WTC11 (cell line): Measurements from ENCODE around the gene UTF1. TPM values are rescaled to one million over a fixed set of nuclear protein-coding genes. Genes with fewer than 3 reads are reported as not detected.

Experiments
- ATAC-seq: fragments of 200-7000 bp; cut with Tn5 transposase; 2 replicates; pipeline ENCODE4 v1.10.0; 2021; ENCODE audit warnings: mild to moderate bottlenecking, moderate library complexity
- CTCF ChIA-PET: fragments of 300-600 bp; sonication (Branson Sonifier 250); formaldehyde crosslinking; loops from one replicate; lab custom pipeline; 2021; ENCODE audit warnings: antibody characterized with exemption; lab: Charles Lee
- POLR2A ChIA-PET: fragments of 350-600 bp; sonication (Branson Sonifier 250); formaldehyde crosslinking; loops from one replicate; lab custom pipeline; 2021; ENCODE audit warnings: antibody characterized with exemption; lab: Charles Lee
- DNase-seq: peaks from one replicate; pipeline ENCODE4 v3.0.0; 2021; ENCODE audit warnings: low spot score
- H3K27ac Mint-ChIP-seq: 2 replicates; pipeline ENCODE4 v1.8.0; 2021; ENCODE audit warnings: mixed read lengths
- H3K27me3 Mint-ChIP-seq: 2 replicates; pipeline ENCODE4 v1.8.0; 2021; ENCODE audit warnings: low read depth, mild to moderate bottlenecking, moderate library complexity, mixed read lengths
- H3K36me3 Mint-ChIP-seq: 2 replicates; pipeline ENCODE4 v1.8.0; 2021; ENCODE audit warnings: mixed read lengths
- H3K4me1 Mint-ChIP-seq: 2 replicates; pipeline ENCODE4 v1.8.0; 2022; ENCODE audit warnings: mixed read lengths
- H3K4me3 Mint-ChIP-seq: 2 replicates; pipeline ENCODE4 v1.8.0; 2021; ENCODE audit warnings: mild to moderate bottlenecking, moderate library complexity, mixed read lengths
- H3K9me3 Mint-ChIP-seq: 2 replicates; pipeline ENCODE4 v1.8.0; 2021; ENCODE audit warnings: mixed read lengths
- CBFB ChIP-seq: sonication (generic); formaldehyde crosslinking; IDR thresholded peaks from 2 replicates; pipeline ENCODE4 v1.8.1; 2022; ENCODE audit warnings: mild to moderate bottlenecking, low read depth, missing genetic modification reagents
- ELF4 ChIP-seq: sonication (generic); formaldehyde crosslinking; IDR thresholded peaks from 2 replicates; pipeline ENCODE4 v1.8.1; 2022; ENCODE audit warnings: low read depth, mild to moderate bottlenecking, moderate library complexity, missing genetic modification reagents
- JAZF1 ChIP-seq: fragments of 250-450 bp; sonication (Bioruptor Pico); IDR thresholded peaks from 2 replicates; pipeline ENCODE4 v1.9.0; 2021; ENCODE audit warnings: moderate library complexity, mild to moderate bottlenecking, inconsistent platforms
- JUN ChIP-seq: sonication (generic); formaldehyde crosslinking; IDR thresholded peaks from 2 replicates; pipeline ENCODE4 v1.8.0; 2023; ENCODE audit warnings: mild to moderate bottlenecking, missing genetic modification reagents
- NR1H2 ChIP-seq: sonication (generic); formaldehyde crosslinking; IDR thresholded peaks from 2 replicates; pipeline ENCODE4 v1.9.0; 2021; ENCODE audit warnings: mild to moderate bottlenecking, moderate library complexity, missing genetic modification reagents
- NR2C2 ChIP-seq: sonication (generic); formaldehyde crosslinking; IDR thresholded peaks from 2 replicates; pipeline ENCODE4 v1.8.0; 2022; ENCODE audit warnings: mild to moderate bottlenecking, missing genetic modification reagents
- NR3C1 ChIP-seq: sonication (generic); formaldehyde crosslinking; conservative IDR thresholded peaks from 2 replicates; pipeline ENCODE4 v1.8.1; 2023; ENCODE audit warnings: low read depth, mild to moderate bottlenecking, missing genetic modification reagents
- OVOL2 ChIP-seq: fragments of 250-450 bp; sonication (Bioruptor Pico); IDR thresholded peaks from 2 replicates; pipeline ENCODE4 v1.9.0; 2021; ENCODE audit warnings: mild to moderate bottlenecking, borderline replicate concordance
- RORB ChIP-seq: fragments of 250-450 bp; sonication (Bioruptor Pico); IDR thresholded peaks from 2 replicates; pipeline ENCODE4 v1.9.0; 2021; ENCODE audit warnings: mild to moderate bottlenecking
- ZBTB21 ChIP-seq: sonication (generic); formaldehyde crosslinking; IDR thresholded peaks from 2 replicates; pipeline ENCODE4 v1.8.1; 2023; ENCODE audit warnings: mild to moderate bottlenecking, missing genetic modification reagents, borderline replicate concordance
- ZNF232 ChIP-seq: sonication (generic); formaldehyde crosslinking; IDR thresholded peaks from 2 replicates; pipeline ENCODE4 v1.8.0; 2022; ENCODE audit warnings: mild to moderate bottlenecking, missing genetic modification reagents
- ZNF416 ChIP-seq: fragments of 250-450 bp; sonication (Bioruptor Pico); IDR thresholded peaks from 2 replicates; pipeline ENCODE4 v1.9.0; 2021; ENCODE audit warnings: mild to moderate bottlenecking, inconsistent platforms
- ZNF671 ChIP-seq: fragments of 250-450 bp; sonication (Bioruptor Pico); IDR thresholded peaks from 2 replicates; pipeline ENCODE4 v1.8.0; 2021; ENCODE audit warnings: mild to moderate bottlenecking
- total RNA-seq: library from RNA; stranded (reverse); gene quantifications from 3 replicates; pipeline ENCODE4 v1.2.3, GENCODE V29; 2021
- TF ChIP-seq, protein P1 (sequence below): sonication (generic); formaldehyde crosslinking; IDR thresholded peaks from 2 replicates; pipeline ENCODE4 v1.8.1; 2022; ENCODE audit warnings: low read depth, missing genetic modification reagents, borderline replicate concordance
- TF ChIP-seq, protein P2 (sequence below): sonication (generic); formaldehyde crosslinking; IDR thresholded peaks from 2 replicates; pipeline ENCODE4 v1.8.0; 2022; ENCODE audit warnings: mild to moderate bottlenecking, missing genetic modification reagents
- TF ChIP-seq, protein P3 (sequence below): sonication (generic); formaldehyde crosslinking; IDR thresholded peaks from 2 replicates; pipeline ENCODE4 v1.8.1; 2022; ENCODE audit warnings: low read depth, mild to moderate bottlenecking, moderate library complexity, missing genetic modification reagents, borderline replicate concordance
- TF ChIP-seq, protein P4 (sequence below): sonication (generic); formaldehyde crosslinking; IDR thresholded peaks from 2 replicates; pipeline ENCODE4 v1.8.1; 2023; ENCODE audit warnings: mild to moderate bottlenecking, missing genetic modification reagents
- TF ChIP-seq, protein P5 (sequence below): fragments of 250-450 bp; sonication (Bioruptor Pico); IDR thresholded peaks from 2 replicates; pipeline ENCODE4 v1.9.0; 2021; ENCODE audit warnings: mild to moderate bottlenecking, borderline replicate concordance
- TF ChIP-seq, protein P6 (sequence below): sonication (generic); formaldehyde crosslinking; IDR thresholded peaks from 2 replicates; pipeline ENCODE4 v1.8.0; 2022; ENCODE audit warnings: mild to moderate bottlenecking, missing genetic modification reagents

Gene UTF1
- total RNA-seq, 1 experiment from 2014 or later = 196 TPM

DNA sequence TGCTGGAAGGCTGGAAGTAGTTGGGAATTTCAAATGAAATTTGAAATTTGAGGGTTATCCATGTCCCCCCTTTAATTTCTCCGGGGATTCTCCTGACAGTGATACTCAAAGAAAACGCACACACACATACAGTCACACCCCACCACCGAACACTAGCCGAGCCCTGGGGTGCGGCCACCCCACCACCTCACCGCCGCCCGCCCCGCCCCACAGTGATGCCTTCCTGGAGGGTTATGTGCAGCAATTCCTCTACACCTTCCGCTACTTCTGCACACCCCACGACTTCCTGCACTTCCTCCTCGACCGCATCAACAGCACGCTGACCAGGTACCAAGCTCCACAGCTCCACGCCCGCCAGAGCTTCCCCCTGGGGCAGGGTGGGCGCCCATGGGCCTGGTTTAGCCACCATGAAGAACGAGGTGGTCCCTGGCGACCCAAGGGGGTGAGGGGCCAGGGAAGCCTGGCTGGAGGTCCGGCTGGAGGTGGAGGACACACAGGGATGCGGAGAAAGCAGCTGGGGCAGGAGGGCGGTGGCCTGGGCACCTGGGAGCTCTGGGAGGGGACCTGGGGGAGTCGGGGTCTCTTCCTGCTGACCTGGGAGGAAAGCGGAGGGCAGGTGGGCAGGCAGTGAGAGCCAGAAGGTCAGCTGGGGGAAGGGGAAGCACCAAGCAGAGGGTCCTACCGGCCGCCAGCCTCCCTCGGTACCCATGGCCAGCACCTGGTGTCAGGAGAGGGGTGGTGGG lies 19.4 kb upstream of the UTF1 start (continued):
- TF ChIP-seq RORB (CRISPR knock-in tag) = no peak
- TF ChIP-seq, protein P1, sequence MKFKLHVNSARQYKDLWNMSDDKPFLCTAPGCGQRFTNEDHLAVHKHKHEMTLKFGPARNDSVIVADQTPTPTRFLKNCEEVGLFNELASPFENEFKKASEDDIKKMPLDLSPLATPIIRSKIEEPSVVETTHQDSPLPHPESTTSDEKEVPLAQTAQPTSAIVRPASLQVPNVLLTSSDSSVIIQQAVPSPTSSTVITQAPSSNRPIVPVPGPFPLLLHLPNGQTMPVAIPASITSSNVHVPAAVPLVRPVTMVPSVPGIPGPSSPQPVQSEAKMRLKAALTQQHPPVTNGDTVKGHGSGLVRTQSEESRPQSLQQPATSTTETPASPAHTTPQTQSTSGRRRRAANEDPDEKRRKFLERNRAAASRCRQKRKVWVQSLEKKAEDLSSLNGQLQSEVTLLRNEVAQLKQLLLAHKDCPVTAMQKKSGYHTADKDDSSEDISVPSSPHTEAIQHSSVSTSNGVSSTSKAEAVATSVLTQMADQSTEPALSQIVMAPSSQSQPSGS = no peak
- TF ChIP-seq ZBTB21 (CRISPR knock-in tag) = no peak
- TF ChIP-seq, protein P2, sequence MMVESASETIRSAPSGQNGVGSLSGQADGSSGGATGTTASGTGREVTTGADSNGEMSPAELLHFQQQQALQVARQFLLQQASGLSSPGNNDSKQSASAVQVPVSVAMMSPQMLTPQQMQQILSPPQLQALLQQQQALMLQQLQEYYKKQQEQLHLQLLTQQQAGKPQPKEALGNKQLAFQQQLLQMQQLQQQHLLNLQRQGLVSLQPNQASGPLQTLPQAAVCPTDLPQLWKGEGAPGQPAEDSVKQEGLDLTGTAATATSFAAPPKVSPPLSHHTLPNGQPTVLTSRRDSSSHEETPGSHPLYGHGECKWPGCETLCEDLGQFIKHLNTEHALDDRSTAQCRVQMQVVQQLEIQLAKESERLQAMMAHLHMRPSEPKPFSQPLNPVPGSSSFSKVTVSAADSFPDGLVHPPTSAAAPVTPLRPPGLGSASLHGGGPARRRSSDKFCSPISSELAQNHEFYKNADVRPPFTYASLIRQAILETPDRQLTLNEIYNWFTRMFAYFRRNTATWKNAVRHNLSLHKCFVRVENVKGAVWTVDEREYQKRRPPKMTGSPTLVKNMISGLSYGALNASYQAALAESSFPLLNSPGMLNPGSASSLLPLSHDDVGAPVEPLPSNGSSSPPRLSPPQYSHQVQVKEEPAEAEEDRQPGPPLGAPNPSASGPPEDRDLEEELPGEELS (CRISPR knock-in tag) = no peak
- TF ChIP-seq, protein P3, sequence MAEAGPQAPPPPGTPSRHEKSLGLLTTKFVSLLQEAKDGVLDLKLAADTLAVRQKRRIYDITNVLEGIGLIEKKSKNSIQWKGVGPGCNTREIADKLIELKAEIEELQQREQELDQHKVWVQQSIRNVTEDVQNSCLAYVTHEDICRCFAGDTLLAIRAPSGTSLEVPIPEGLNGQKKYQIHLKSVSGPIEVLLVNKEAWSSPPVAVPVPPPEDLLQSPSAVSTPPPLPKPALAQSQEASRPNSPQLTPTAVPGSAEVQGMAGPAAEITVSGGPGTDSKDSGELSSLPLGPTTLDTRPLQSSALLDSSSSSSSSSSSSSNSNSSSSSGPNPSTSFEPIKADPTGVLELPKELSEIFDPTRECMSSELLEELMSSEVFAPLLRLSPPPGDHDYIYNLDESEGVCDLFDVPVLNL (CRISPR knock-in tag) = no peak
- TF ChIP-seq, all 79 proteins: peak for 0

DNA sequence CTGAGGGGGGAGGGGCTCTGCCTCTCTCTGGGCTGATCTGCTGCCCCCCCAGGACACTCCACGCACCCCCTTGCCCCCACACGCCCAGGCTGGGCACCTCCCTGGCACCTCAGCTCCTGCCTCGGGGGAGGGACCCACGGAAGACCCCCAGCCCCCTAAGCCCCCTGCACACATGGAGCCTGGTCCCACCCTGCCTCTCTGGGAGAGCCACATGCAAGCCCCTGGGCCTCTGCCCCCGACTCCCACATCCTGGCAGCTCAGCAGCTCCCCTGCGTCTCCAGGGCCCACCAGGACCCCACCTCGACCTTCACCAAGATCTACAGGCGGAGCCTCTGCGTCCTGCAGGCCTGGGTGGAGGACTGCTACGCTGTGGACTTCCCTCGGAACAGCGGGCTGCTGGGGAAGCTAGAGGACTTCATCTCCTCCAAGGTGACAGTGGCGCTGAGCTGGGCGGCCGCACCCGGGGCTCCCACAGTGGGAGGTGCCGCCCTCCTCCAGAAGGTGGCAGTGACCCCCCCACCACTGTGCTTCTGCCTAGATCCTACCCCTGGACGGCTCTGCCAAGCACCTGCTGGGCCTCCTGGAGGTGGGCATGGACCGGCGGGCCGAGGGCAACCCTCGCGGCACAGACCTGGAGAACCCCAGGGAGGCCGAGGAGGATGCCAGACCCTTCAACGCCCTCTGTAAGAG lies 18.7 kb upstream of the UTF1 start:
- POLR2A ChIA-PET = no interaction called here
- H3K4me3 Mint-ChIP-seq = no peak overlapping the region
- no peaks in the 10 kb centered on the region for H3K4me1 Mint-ChIP-seq
- ATAC-seq = no peak
- no peaks in the 10 kb centered on the region for H3K9me3 Mint-ChIP-seq
- H3K27ac Mint-ChIP-seq = no peak overlapping the region; the same call in 1 of the 2 replicates
- TF ChIP-seq, protein P4, sequence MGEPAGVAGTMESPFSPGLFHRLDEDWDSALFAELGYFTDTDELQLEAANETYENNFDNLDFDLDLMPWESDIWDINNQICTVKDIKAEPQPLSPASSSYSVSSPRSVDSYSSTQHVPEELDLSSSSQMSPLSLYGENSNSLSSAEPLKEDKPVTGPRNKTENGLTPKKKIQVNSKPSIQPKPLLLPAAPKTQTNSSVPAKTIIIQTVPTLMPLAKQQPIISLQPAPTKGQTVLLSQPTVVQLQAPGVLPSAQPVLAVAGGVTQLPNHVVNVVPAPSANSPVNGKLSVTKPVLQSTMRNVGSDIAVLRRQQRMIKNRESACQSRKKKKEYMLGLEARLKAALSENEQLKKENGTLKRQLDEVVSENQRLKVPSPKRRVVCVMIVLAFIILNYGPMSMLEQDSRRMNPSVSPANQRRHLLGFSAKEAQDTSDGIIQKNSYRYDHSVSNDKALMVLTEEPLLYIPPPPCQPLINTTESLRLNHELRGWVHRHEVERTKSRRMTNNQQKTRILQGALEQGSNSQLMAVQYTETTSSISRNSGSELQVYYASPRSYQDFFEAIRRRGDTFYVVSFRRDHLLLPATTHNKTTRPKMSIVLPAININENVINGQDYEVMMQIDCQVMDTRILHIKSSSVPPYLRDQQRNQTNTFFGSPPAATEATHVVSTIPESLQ = no peak
- TF ChIP-seq ZNF232 (CRISPR knock-in tag) (no peak), JUN (no peak), JAZF1 (CRISPR knock-in tag) (no peak), NR1H2 (CRISPR knock-in tag) (no peak), NR2C2 (CRISPR knock-in tag) (no peak), ZNF416 (no peak), NR3C1 (CRISPR knock-in tag) (no peak), OVOL2 (CRISPR knock-in tag) (no peak), CBFB (CRISPR knock-in tag) (no peak), ZNF671 (CRISPR knock-in tag) (no peak), ELF4 (CRISPR knock-in tag) (no peak)
- TF ChIP-seq, protein P5, sequence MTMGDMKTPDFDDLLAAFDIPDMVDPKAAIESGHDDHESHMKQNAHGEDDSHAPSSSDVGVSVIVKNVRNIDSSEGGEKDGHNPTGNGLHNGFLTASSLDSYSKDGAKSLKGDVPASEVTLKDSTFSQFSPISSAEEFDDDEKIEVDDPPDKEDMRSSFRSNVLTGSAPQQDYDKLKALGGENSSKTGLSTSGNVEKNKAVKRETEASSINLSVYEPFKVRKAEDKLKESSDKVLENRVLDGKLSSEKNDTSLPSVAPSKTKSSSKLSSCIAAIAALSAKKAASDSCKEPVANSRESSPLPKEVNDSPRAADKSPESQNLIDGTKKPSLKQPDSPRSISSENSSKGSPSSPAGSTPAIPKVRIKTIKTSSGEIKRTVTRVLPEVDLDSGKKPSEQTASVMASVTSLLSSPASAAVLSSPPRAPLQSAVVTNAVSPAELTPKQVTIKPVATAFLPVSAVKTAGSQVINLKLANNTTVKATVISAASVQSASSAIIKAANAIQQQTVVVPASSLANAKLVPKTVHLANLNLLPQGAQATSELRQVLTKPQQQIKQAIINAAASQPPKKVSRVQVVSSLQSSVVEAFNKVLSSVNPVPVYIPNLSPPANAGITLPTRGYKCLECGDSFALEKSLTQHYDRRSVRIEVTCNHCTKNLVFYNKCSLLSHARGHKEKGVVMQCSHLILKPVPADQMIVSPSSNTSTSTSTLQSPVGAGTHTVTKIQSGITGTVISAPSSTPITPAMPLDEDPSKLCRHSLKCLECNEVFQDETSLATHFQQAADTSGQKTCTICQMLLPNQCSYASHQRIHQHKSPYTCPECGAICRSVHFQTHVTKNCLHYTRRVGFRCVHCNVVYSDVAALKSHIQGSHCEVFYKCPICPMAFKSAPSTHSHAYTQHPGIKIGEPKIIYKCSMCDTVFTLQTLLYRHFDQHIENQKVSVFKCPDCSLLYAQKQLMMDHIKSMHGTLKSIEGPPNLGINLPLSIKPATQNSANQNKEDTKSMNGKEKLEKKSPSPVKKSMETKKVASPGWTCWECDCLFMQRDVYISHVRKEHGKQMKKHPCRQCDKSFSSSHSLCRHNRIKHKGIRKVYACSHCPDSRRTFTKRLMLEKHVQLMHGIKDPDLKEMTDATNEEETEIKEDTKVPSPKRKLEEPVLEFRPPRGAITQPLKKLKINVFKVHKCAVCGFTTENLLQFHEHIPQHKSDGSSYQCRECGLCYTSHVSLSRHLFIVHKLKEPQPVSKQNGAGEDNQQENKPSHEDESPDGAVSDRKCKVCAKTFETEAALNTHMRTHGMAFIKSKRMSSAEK (CRISPR knock-in tag) = no peak
- TF ChIP-seq, protein P6, sequence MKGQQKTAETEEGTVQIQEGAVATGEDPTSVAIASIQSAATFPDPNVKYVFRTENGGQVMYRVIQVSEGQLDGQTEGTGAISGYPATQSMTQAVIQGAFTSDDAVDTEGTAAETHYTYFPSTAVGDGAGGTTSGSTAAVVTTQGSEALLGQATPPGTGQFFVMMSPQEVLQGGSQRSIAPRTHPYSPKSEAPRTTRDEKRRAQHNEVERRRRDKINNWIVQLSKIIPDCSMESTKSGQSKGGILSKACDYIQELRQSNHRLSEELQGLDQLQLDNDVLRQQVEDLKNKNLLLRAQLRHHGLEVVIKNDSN (CRISPR knock-in tag) = no peak
- TF ChIP-seq, all 79 proteins: peak for 0
- CTCF ChIA-PET = interaction anchor here (1.0 to 1.2 kb wide), 2 partner anchors 15 to 68 kb away, joined by 3 read pairs; no protein-coding TSS in a partner anchor
- peaks cover 10% of the 10 kb centered on the region for H3K36me3 Mint-ChIP-seq
- DNase-seq = no peak
- H3K27me3 Mint-ChIP-seq = no peaks in the 10 kb centered on the region
